Naive B cell (primary cell): ENCODE results near the gene ZC3HAV1. TPM values are rescaled to one million over a fixed set of nuclear protein-coding genes. Genes with fewer than 3 reads are reported as not detected.
"Not testable (repeated sequence)": the region's sequence is repeated elsewhere in the genome, so short reads cannot be mapped to it uniquely, and the experiment has no call there.

Experiments
- ATAC-seq, 2 donors: fragments of 150-1000 bp; cut with Tn5 transposase; 2 replicates each; pipeline ENCODE4 v1.10.0; 2021; ENCODE audit warnings: low read depth in 2 of 2, mild to moderate bottlenecking in 2 of 2, moderate library complexity in 2 of 2
- DNase-seq: peaks from one replicate; pipeline ENCODE4 v3.0.0; 2022
- H3K27ac Mint-ChIP-seq, 6 donors: one replicate each; pipeline ENCODE4 v1.8.0; 2020 to 2022; ENCODE audit warnings: mild to moderate bottlenecking in 6 of 6, mixed read lengths in 6 of 6, moderate library complexity in 5 of 6, inconsistent platforms in 2 of 6
- H3K27me3 Mint-ChIP-seq, 3 donors: one replicate each; pipeline ENCODE4 v1.8.0; 2021 to 2022; ENCODE audit warnings: mixed read lengths in 3 of 3, mild to moderate bottlenecking in 1 of 3
- H3K36me3 Mint-ChIP-seq, 2 donors: one replicate each; pipeline ENCODE4 v1.8.0; 2020 to 2022; ENCODE audit warnings: mixed read lengths in 2 of 2, inconsistent platforms in 1 of 2, mild to moderate bottlenecking in 1 of 2
- H3K4me1 Mint-ChIP-seq, 3 donors: one replicate each; pipeline ENCODE4 v1.8.0; 2020 to 2022; ENCODE audit warnings: mixed read lengths in 3 of 3, inconsistent platforms in 1 of 3, mild to moderate bottlenecking in 1 of 3, moderate library complexity in 1 of 3
- H3K4me3 Mint-ChIP-seq, 8 donors: one replicate each; pipeline ENCODE4 v1.8.0; 2020 to 2022; ENCODE audit warnings: mild to moderate bottlenecking in 8 of 8, mixed read lengths in 8 of 8, moderate library complexity in 8 of 8, inconsistent platforms in 2 of 8
- H3K9me3 Mint-ChIP-seq, 7 donors: one replicate each; pipeline ENCODE4 v1.8.0; 2020 to 2022; ENCODE audit warnings: mixed read lengths in 7 of 7, mild to moderate bottlenecking in 5 of 7, inconsistent platforms in 2 of 7, moderate library complexity in 1 of 7
- polyA plus RNA-seq, 6 donors: library from polyadenylated mRNA; unstranded; fragments of 300-500 nt; fragmentation: Illumina TruSeq; gene quantifications; one replicate each; pipeline ENCODE4 v1.2.3, GENCODE V29; 2021; ENCODE audit warnings: low read depth in 6 of 6

The ZC3HAV1 gene
- polyA plus RNA-seq, 6 donors from 2014 or later = 64.8 to 129 (median 99.7) TPM

DNA sequence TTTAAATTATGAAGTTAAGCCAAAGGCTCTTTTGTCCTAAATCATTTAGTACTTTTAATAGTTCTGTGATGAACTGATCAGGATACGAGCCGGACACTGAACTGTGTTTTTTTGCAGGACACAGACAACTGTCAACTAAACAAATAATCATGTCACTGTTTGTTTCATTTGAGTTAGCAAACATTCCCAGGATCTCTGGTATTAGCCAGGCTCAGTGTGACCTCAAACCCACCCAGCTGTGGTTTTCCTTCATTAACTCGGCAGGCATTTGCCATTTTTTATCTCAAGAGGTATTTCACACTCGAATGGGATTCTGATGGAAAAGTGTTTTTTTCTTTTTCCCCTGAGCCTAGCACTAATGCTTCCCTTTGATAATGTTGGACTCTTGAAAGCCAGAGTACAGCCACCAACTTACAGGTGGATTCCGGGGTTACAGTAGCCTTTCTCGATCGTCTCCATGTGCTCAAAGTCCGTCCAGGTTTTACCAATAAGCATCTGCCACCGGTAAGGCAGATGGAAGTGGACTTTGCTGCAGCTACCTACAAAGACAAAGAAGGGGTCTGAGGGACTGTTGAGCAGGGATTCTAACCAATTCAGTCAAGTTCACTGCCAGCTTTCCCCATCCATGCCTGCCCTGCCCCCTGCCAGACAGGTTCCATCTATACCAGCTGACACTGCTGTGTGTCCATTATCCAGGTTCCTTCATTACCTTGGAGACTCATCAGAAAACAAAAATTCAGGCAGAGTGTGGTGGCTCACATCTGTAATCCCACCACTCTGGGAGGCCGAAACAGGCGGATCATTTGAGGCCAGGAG is 33.4 kb downstream of the ZC3HAV1 start:
- peaks cover 16 to 27% (median 26%) of the 10 kb centered on the region in 3 donors for H3K4me1 Mint-ChIP-seq
- DNase-seq = no peak
- H3K27me3 Mint-ChIP-seq = no peaks in the 10 kb centered on the region
- H3K4me3 Mint-ChIP-seq = no peak overlapping the region
- H3K36me3 Mint-ChIP-seq = peaks cover 21 to 24% of the 10 kb centered on the region in 2 donors
- H3K27ac Mint-ChIP-seq = peak overlapping the region in 3 of 6 donors; percentile 30 to 78 (median 61)
- no peak for ATAC-seq
- no peaks in the 10 kb centered on the region for H3K9me3 Mint-ChIP-seq

DNA sequence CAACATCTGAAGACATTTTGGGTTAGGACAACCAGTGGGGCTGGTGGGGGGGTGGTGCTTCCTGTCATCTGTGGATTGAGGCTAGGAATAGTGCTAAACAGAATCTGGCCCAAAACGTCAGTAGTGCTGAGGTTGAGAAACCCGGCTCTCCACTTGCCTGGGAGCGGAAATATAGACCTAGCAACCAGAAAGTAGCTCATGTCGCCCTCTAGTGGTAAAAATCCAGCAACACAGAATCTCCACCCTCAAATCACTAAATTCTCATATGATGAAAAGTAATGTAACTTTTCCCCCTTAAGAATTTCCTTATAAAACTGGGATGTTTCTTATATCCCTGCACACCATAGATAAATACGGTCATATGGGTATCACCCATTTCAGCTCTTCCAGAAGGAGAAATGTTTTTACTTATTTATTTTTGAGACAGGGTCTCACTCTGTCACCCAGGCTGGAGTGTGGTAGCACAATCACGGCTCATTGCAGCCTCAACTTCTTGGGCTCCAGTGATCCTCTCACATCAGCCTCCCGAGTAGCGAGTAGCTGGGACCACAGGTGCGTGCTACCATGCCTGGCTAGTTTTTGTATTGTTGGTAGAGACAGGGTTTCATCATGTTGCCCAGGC is 34.4 kb downstream of the ZC3HAV1 start:
- Mint-ChIP-seq H3K4me1 (peaks cover 12 to 22% (median 21%) of the 10 kb centered on the region in 3 donors), H3K9me3 (no peaks in the 10 kb centered on the region), H3K27ac (peak overlapping the region; percentile 49 to 90 (median 71)), H3K36me3 (peaks cover 18 to 20% of the 10 kb centered on the region in 2 donors), H3K27me3 (no peaks in the 10 kb centered on the region), H3K4me3 (peak overlapping the region in 4 of 8 donors; percentile 32 to 64 (median 52))
- ATAC-seq (peak; percentile 92 to 94), DNase-seq (peak; percentile 64)

DNA sequence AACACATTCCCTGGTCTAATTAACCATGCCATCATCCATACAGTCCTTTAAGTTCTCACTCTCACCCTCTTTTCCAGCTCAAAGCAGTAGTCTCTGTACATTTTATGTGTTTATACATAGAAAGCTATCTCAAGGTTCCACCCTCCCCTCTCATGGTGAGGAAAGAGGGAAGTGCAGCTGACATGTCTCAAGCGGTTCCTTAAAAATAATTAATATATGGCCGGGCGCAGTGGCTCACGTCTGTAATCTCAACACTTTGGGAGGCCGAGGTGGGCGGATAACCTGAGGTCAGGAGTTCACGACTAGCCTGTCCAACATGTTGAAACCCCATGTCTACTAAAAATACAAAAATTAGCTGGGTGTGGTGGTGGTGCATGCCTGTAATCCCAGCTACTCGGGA is 36.7 kb downstream of the ZC3HAV1 start:
- no peak for ATAC-seq
- Mint-ChIP-seq H3K27ac (peak overlapping the region in 5 of 6 donors; percentile 22 to 89 (median 70)), H3K4me3 (no peak overlapping the region), H3K36me3 (peaks cover 16 to 18% of the 10 kb centered on the region in 2 donors), H3K27me3 (no peaks in the 10 kb centered on the region), H3K4me1 (peaks cover 12 to 19% (median 18%) of the 10 kb centered on the region in 3 donors), H3K9me3 (no peaks in the 10 kb centered on the region)
- DNase-seq = no peak

DNA sequence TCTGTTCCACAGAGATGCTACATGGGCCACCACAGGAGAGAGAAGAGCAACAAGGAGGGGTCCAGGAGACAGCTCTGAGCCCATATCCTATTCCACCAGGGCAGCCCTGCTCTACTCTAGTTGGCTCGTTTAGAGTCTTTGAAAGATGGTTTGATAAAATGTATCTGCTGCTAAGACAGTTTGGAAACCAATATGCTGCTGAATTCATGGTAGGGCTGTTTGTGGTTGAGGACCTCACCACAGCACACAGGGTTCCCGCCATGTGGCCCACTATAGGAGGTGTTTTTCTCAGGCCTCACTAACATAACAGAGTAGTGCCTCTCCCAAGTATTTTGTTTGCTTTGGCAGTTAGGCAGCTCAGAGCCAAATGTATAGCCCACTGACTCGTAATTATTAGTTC is 37.8 kb downstream of the ZC3HAV1 start:
- Mint-ChIP-seq H3K9me3 (no peaks in the 10 kb centered on the region), H3K36me3 (peaks cover 18 to 21% of the 10 kb centered on the region in 2 donors), H3K4me3 (peak overlapping the region in 1 of 8 donors; percentile 47), H3K27me3 (no peaks in the 10 kb centered on the region), H3K4me1 (peaks cover 12 to 19% (median 12%) of the 10 kb centered on the region in 3 donors), H3K27ac (peak overlapping the region in 3 of 6 donors; percentile 11 to 44 (median 42))
- DNase-seq (no peak), ATAC-seq (no peak)

DNA sequence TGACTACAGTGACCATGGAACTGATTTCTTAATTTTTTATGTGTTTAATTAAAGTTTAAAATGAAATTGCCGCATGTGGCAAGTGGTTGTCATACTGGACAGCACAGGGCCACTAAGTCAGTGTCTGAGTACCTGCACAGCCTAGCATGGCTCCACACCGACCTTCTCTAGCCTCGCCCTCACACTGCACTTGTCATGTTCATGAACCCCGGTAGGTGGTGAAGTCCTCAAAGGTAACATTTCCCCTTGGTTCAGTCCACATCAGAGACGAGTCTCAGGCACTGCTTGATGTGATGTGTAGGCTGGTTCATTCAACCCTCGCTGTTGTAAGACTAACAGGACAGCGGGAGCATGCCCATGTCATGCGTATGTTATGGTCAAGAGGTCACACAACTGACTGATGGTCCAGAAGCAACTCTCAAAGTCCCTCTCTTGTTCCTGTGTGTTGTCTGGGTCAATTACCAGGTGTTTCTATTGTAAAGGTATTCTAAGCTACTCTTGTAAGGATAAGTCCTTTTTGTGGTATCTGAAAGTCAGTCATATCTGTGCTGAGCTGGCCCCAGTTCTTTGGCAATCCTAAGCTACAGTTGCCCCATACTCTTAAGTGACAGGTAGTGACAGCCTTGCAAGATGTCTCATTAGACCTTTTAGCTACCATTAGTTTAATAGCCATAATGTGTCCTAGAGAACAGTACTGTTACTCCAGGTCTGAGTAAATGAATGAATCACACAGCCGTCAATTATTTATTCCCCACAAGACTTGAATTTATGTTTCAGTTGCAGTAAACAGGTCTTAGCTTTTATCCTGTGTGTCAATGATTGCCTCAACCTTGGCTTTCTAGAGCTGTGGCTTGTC is 40.7 kb downstream of the ZC3HAV1 start:
- Mint-ChIP-seq H3K27ac (peak overlapping the region in 3 of 6 donors; percentile 4 to 79 (median 13)), H3K9me3 (no peaks in the 10 kb centered on the region), H3K4me3 (no peak overlapping the region), H3K4me1 (peaks cover 6 to 14% (median 7%) of the 10 kb centered on the region in 3 donors), H3K27me3 (no peaks in the 10 kb centered on the region), H3K36me3 (peaks cover 21 to 30% of the 10 kb centered on the region in 2 donors)
- DNase-seq (no peak), ATAC-seq (no peak)

DNA sequence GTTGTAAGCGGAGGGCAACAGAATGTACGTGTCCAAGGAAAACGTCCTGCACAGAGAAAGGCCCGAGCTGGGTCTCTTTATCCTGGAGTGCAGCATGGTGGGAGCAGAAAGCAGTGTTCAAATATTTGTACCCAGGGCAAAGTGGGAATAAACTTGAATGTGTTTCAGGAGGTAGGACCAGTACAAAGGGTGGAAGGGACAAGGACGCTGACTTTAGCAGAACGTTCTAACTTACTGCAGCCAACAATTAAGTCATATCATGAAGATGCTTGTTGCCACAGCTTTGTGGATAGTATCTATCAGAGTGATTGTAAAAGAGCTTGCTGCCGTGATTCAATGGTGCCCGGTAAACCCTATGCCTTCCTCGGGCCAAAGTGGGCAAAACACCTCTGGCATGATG is 43.2 kb downstream of the ZC3HAV1 start:
- H3K9me3 Mint-ChIP-seq = no peaks in the 10 kb centered on the region
- ATAC-seq (no peak), DNase-seq (no peak)
- H3K27me3 Mint-ChIP-seq = no peaks in the 10 kb centered on the region
- peak overlapping the region in 1 of 6 donors; percentile 68 for H3K27ac Mint-ChIP-seq
- H3K4me1 Mint-ChIP-seq = peaks cover 0 to 14% (median 10%) of the 10 kb centered on the region in 3 donors
- H3K36me3 Mint-ChIP-seq = peaks cover 18 to 32% of the 10 kb centered on the region in 2 donors
- no peak overlapping the region for H3K4me3 Mint-ChIP-seq

DNA sequence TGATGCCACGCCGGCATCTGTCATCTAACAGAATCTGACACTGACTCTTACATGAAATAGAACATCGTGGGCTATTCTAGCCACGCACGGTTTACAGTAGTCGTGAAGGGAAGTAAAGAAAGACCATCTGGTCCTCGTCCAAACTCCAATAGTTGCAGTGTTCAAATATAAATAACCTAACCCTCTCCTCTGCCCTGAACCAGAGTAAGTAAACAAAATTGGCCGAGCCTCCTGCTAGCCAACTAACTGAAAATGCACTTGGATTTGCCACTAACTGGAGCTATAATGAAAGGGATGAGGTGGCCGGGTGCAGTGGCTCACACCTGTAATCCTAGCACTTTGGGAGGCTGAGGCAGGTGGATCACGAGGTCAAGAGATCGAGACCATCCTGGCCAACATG is 44.2 kb downstream of the ZC3HAV1 start:
- Mint-ChIP-seq H3K36me3 (peaks cover 24 to 42% of the 10 kb centered on the region in 2 donors), H3K4me1 (peaks cover 2 to 18% (median 14%) of the 10 kb centered on the region in 3 donors), H3K4me3 (no peak overlapping the region), H3K27me3 (no peaks in the 10 kb centered on the region), H3K27ac (peak overlapping the region in 2 of 6 donors; percentile 44 to 74), H3K9me3 (no peaks in the 10 kb centered on the region)
- ATAC-seq (no peak), DNase-seq (no peak)

DNA sequence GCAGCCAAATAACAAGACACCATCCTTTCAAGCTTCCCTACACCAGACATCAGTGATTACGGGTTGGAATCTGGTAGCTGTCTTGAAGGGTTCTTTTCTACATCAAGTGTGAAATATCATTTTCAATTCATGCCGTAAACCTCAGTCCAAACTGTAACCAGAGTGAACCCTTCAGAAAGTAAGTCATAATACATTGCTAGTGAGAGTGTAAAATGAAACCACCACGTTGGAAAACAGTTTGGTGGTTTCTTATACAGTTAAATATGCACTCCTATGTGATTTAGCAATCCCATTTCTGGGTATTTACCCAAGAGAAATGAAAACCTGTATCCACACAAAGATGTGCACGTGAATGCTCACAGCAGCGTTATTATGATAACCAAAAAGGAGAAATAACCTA is 48.1 kb downstream of the ZC3HAV1 start:
- DNase-seq = no peak
- no peaks in the 10 kb centered on the region for H3K27me3 Mint-ChIP-seq
- H3K9me3 Mint-ChIP-seq = no peaks in the 10 kb centered on the region
- H3K27ac Mint-ChIP-seq = peak overlapping the region in 1 of 6 donors; percentile 71
- peaks cover 5 to 21% (median 7%) of the 10 kb centered on the region in 3 donors for H3K4me1 Mint-ChIP-seq
- ATAC-seq = no peak
- H3K4me3 Mint-ChIP-seq = no peak overlapping the region
- H3K36me3 Mint-ChIP-seq = peaks cover 16 to 37% of the 10 kb centered on the region in 2 donors

DNA sequence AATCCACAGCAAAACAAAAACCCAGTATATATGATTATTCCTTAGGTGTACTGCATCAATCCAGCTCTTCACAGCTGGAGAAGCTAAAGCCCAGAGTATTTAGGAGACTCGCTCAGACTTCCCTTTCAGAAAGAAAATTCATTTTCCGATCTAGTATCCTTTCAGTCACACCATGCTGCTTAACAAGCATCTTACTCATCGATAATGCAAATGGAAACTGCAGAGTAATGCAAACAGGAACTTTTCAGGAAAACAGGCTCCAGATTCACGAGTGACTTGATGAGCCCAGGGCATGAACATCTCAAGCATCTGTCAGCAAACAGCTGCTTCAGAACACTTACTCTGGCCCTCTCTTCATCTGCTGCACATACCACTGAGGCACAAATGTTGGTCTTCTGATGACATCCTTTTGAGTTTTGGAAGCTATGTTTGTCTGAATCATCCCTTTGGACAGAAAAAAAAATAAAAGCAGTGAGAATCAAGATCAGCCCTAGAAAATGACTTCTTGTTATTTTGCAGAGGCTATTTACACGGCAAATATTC is 48.8 kb downstream of the ZC3HAV1 start:
- no peak for DNase-seq
- peak overlapping the region in 4 of 6 donors; percentile 28 to 71 (median 49) for H3K27ac Mint-ChIP-seq
- H3K9me3 Mint-ChIP-seq = no peaks in the 10 kb centered on the region
- H3K27me3 Mint-ChIP-seq = no peaks in the 10 kb centered on the region
- H3K4me1 Mint-ChIP-seq = peaks cover 5 to 21% (median 7%) of the 10 kb centered on the region in 3 donors
- no peak for ATAC-seq
- H3K4me3 Mint-ChIP-seq = no peak overlapping the region
- peaks cover 16 to 30% of the 10 kb centered on the region in 2 donors for H3K36me3 Mint-ChIP-seq

DNA sequence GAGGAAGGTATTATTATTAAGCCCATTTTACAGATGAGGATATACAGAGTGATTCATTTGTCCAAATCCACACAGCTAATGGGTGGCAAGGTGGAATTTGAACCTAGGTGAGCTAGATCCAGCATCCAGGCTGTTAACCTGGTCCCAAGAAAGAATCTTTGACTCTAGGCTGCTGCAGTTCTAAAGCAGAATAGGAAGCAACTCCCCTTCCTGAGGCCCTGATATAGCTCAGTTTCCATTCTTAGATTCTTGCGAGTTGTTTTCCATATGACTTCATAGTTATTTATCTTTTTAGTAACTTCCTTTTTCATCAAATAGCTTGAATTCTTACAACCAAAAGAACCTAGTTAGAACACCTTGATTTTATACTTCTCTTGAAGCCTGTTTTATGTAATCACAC is 49.6 kb downstream of the ZC3HAV1 start:
- ATAC-seq = no peak

DNA sequence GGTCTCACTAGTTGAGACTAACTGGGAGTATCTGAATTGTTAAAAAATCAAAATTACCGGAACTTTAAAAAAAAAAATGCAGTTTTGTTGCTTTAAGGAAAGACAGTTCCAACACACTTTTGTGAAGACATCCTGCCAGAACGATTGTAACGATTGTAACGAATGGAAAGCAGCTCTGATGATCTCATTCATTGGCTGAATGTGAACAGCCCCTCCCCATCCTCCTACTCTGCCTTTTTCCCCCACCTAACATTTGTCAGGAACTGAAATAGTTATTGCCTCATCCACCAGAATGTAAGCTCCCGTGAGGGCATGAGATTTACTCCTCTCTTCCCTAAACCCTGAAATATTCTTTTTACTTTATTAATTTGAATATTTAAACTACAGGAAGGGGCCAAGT is 50.6 kb downstream of the ZC3HAV1 start:
- Mint-ChIP-seq H3K27ac (peak overlapping the region in 1 of 6 donors; percentile 13), H3K9me3 (no peaks in the 10 kb centered on the region), H3K36me3 (peaks cover 17 to 26% of the 10 kb centered on the region in 2 donors), H3K4me1 (peaks cover 5 to 21% (median 7%) of the 10 kb centered on the region in 3 donors), H3K27me3 (no peaks in the 10 kb centered on the region), H3K4me3 (no peak overlapping the region)
- DNase-seq = no peak
- ATAC-seq = no peak

More for the DNA sequence above, 49.6 kb downstream of the ZC3HAV1 start:
- Mint-ChIP-seq H3K9me3 (no peaks in the 10 kb centered on the region), H3K36me3 (peaks cover 16 to 26% of the 10 kb centered on the region in 2 donors), H3K27me3 (no peaks in the 10 kb centered on the region), H3K27ac (peak overlapping the region in 2 of 6 donors; percentile 29 to 71), H3K4me1 (peaks cover 5 to 21% (median 7%) of the 10 kb centered on the region in 3 donors), H3K4me3 (no peak overlapping the region)
- no peak for DNase-seq

DNA sequence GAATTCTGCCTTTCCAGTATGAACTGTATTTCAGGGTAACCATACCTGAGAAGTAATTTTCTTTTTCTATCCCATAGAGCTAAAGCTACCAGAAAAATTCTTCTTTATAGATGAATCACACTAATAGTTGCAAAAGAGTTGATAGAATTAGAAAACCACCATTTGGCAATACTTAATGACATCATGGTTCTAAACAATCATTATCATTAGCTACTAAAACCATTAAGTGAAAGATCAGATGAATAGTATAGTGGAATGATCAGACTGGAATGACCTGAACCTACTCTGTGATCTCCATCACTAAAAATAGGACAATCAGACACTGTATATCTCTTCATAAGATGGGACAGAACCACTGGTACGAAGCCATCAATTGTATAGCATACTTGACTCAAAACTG is 53.8 kb downstream of the ZC3HAV1 start:
- H3K36me3 Mint-ChIP-seq = peaks cover 8 to 14% of the 10 kb centered on the region in 2 donors
- H3K4me1 Mint-ChIP-seq = peaks cover 0 to 7% (median 5%) of the 10 kb centered on the region in 3 donors
- no peaks in the 10 kb centered on the region for H3K9me3 Mint-ChIP-seq
- ATAC-seq (no peak), DNase-seq (no peak)
- H3K27me3 Mint-ChIP-seq = no peaks in the 10 kb centered on the region
- H3K4me3 Mint-ChIP-seq = peak overlapping the region in 1 of 8 donors; percentile 6
- peak overlapping the region in 1 of 6 donors; percentile 43 for H3K27ac Mint-ChIP-seq

DNA sequence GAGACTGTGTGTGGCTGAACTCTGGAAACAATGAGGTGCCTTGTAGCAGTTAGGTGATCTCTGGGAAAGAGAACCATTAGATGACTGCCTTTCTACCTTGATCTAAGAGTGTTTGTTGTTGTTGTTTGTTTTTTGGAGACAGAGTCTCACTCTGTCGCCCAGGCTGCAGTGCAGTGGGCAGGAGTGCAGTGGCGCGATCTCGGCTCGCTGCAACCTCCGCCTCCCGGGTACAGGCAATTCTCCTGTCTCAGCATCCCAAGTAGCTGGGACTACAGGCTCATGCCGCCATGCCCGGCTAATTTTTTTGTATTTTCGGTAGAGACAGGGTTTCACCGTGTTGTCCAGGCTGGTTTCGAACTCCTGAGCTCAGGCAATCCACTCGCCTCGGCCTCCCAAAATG is 54.9 kb downstream of the ZC3HAV1 start:
- ATAC-seq, H3K27me3 Mint-ChIP-seq: not testable (repeated sequence)
- peaks cover 1 to 17% of the 10 kb centered on the region in 2 donors for H3K36me3 Mint-ChIP-seq

More for the DNA sequence above, 54.9 kb downstream of the ZC3HAV1 start:
- DNase-seq, H3K9me3 Mint-ChIP-seq, H3K4me1 Mint-ChIP-seq: not testable (repeated sequence)
- peak overlapping the region in 2 of 6 donors; percentile 13 to 36 for H3K27ac Mint-ChIP-seq
- peak overlapping the region in 1 of 8 donors; percentile 21 for H3K4me3 Mint-ChIP-seq
